Memory B cell (primary cell): ENCODE results near the gene IGSF23.
"Not testable (repeated sequence)": the region's sequence is repeated elsewhere in the genome, so short reads cannot be mapped to it uniquely, and the experiment has no call there.

Experiments
- ATAC-seq: fragments of 150-1000 bp; cut with Tn5 transposase; 2 replicates; pipeline ENCODE4 v1.10.0; 2021; ENCODE audit warnings: low read depth, mild to moderate bottlenecking, moderate library complexity
- DNase-seq, 2 donors: peaks; one replicate each; pipeline ENCODE4 v3.0.0; 2022; ENCODE audit warnings: low spot score in 2 of 2
- H3K27ac Mint-ChIP-seq: one replicate; pipeline ENCODE4 v1.8.0; 2022; ENCODE audit warnings: mild to moderate bottlenecking, moderate library complexity, mixed read lengths
- H3K27me3 Mint-ChIP-seq: one replicate; pipeline ENCODE4 v1.8.0; 2022; ENCODE audit warnings: mixed read lengths
- H3K36me3 Mint-ChIP-seq: one replicate; pipeline ENCODE4 v1.8.0; 2022; ENCODE audit warnings: mild to moderate bottlenecking, mixed read lengths
- H3K4me1 Mint-ChIP-seq: one replicate; pipeline ENCODE4 v1.8.0; 2022; ENCODE audit warnings: mixed read lengths
- H3K4me3 Mint-ChIP-seq: one replicate; pipeline ENCODE4 v1.8.0; 2022; ENCODE audit warnings: mild to moderate bottlenecking, moderate library complexity, mixed read lengths
- H3K9me3 Mint-ChIP-seq: one replicate; pipeline ENCODE4 v1.8.0; 2022; ENCODE audit warnings: mixed read lengths

The IGSF23 gene

DNA sequence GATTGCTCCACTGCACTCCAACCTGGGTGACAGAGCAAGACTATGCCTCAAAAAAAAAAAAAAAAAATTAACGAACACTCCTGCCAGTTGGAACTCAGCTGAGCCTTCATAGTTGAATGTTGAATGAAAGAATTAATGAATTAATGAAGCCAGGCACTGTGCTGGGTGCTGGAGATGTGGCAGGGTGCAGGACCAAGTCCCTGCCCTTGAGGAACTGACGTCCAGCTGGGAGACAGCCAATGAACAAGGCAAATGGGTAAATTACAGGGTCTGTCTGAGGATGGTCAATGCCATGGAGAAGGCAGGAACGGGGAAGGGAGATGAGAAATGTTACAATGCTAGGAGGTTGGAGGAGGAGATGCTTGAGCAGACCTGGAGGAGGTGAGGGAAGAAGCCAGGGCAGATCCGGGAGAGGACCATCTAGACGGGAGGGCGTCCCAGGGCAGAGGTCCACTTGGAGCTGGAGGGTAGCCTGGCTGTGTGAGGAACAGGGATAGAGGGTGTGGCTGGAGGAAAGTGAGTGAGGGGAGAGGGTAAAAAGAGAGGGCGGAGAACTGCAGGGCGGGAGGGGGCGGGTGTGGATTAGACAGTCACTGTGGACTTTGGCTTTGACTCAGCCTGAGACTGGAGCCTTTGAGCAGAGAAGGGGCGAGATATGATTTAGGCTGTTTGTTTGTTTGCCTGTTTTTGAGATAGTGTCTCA, 16.8 kb upstream of the IGSF23 start:
- H3K27me3 Mint-ChIP-seq, result peaks cover 14% of the 10 kb centered on the region
- no peak for DNase-seq
- H3K4me1 Mint-ChIP-seq, result no peaks in the 10 kb centered on the region
- H3K9me3 Mint-ChIP-seq, result peaks cover 15% of the 10 kb centered on the region
- no peak overlapping the region for H3K4me3 Mint-ChIP-seq
- peaks cover 3% of the 10 kb centered on the region for H3K36me3 Mint-ChIP-seq
- no peak for ATAC-seq
- H3K27ac Mint-ChIP-seq, result no peak overlapping the region

DNA sequence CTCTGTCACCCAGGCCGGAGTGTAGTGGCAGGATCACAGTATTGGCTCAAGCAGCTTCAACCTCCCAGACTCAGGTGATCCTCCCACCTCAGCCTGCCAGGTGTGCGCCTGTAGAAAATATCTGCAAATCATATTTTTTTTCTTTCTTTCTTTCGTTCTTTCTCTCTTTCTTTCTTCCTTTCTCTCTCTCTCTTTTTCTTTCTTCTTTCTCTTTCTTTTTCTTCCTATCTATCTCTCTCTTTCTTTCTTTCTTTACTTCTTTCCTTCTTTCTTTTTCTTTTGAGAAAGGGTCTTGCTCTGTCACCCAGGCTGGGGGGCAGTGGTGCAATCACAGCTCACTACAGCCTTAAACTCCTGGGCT, 16.3 kb upstream of the IGSF23 start:
- Mint-ChIP-seq H3K36me3 (peaks cover 3% of the 10 kb centered on the region), H3K4me3 (no peak overlapping the region), H3K27ac (no peak overlapping the region), H3K9me3 (peaks cover 14% of the 10 kb centered on the region), H3K27me3 (peaks cover 13% of the 10 kb centered on the region), H3K4me1 (no peaks in the 10 kb centered on the region)
- no peak for DNase-seq
- ATAC-seq, result no peak

DNA sequence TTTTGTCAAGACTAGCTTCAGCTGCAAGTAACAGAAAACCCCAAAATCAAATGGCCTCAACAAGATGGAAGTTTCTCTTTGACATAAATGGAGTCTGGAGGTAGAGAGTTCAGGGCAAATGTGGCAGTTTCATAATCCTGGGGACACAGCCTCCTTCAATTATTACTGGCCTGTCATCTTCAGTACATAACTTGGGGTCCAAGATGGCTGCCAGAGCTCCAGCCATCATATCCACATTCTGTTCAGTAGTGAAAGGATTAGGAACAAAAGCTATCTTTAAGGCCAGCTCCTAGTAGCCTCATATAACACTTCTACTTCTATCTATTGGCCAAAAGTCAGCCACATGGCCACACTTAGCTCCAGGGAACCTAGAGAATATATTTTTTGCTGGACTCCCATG, 15.0 kb upstream of the IGSF23 start:
- no peak overlapping the region for H3K27ac Mint-ChIP-seq
- peaks cover 12% of the 10 kb centered on the region for H3K9me3 Mint-ChIP-seq
- H3K27me3 Mint-ChIP-seq, result peaks cover 11% of the 10 kb centered on the region
- H3K4me1 Mint-ChIP-seq, result no peaks in the 10 kb centered on the region
- no peak overlapping the region for H3K4me3 Mint-ChIP-seq
- H3K36me3 Mint-ChIP-seq, result peaks cover 3% of the 10 kb centered on the region
- DNase-seq (no peak), ATAC-seq (no peak)

GRCh38 chr19:44598880-44599279, 14.5 kb upstream of the IGSF23 start:
- H3K4me3 Mint-ChIP-seq, result no peak overlapping the region
- H3K4me1 Mint-ChIP-seq, result no peaks in the 10 kb centered on the region

GRCh38 chr19:44600466-44600865, 12.9 kb upstream of the IGSF23 start:
- ATAC-seq (no peak), DNase-seq (no peak)
- peaks cover 8% of the 10 kb centered on the region for H3K27me3 Mint-ChIP-seq
- no peak overlapping the region for H3K4me3 Mint-ChIP-seq
- H3K9me3 Mint-ChIP-seq, result peaks cover 9% of the 10 kb centered on the region
- H3K36me3 Mint-ChIP-seq, result peaks cover 3% of the 10 kb centered on the region
- no peaks in the 10 kb centered on the region for H3K4me1 Mint-ChIP-seq
- H3K27ac Mint-ChIP-seq, result no peak overlapping the region

More at GRCh38 chr19:44598880-44599279, 14.5 kb upstream of the IGSF23 start:
- Mint-ChIP-seq H3K9me3 (peaks cover 12% of the 10 kb centered on the region), H3K27me3 (peaks cover 11% of the 10 kb centered on the region), H3K36me3 (peaks cover 3% of the 10 kb centered on the region), H3K27ac (no peak overlapping the region)
- ATAC-seq (no peak), DNase-seq (no peak)

- ATAC-seq, result no peak
- DNase-seq, result no peak
- peaks cover 3% of the 10 kb centered on the region for H3K4me1 Mint-ChIP-seq
- peaks cover 4% of the 10 kb centered on the region for H3K9me3 Mint-ChIP-seq
- no peaks in the 10 kb centered on the region for H3K36me3 Mint-ChIP-seq
- no peak overlapping the region for H3K4me3 Mint-ChIP-seq
- peaks cover 2% of the 10 kb centered on the region for H3K27me3 Mint-ChIP-seq
- H3K27ac Mint-ChIP-seq, result no peak overlapping the region
Measured at GRCh38 chr19:44602081-44602480, 11.3 kb upstream of the IGSF23 start.

GRCh38 chr19:44603201-44603945, 10.0 kb upstream of the IGSF23 start:
- no peak for DNase-seq
- H3K4me3 Mint-ChIP-seq, result no peak overlapping the region
- no peak overlapping the region for H3K27ac Mint-ChIP-seq
- no peak for ATAC-seq
- peaks cover 4% of the 10 kb centered on the region for H3K27me3 Mint-ChIP-seq
- H3K9me3 Mint-ChIP-seq, result peaks cover 6% of the 10 kb centered on the region
- no peaks in the 10 kb centered on the region for H3K36me3 Mint-ChIP-seq
- H3K4me1 Mint-ChIP-seq, result peaks cover 4% of the 10 kb centered on the region

DNA sequence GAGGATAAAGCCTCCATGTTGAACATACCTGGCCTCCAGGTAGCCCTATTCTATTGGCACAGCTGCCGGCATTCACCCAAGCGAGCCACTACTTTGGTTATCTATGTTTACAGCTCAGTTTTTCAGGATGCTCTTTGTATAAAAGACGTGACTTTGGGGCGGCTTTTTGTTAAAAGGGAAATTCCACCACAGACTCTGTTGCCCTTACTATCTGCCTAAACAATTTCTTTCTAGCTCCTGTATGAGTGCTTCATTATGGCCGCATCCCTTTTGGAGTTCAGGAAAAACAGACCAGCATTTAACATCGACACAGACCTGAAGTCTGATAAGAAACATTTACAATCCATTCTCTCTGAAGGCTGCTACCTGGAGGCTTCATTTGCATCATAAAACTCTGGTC, 9.1 kb upstream of the IGSF23 start:
- peaks cover 5% of the 10 kb centered on the region for H3K27me3 Mint-ChIP-seq
- H3K27ac Mint-ChIP-seq, result no peak overlapping the region
- H3K9me3 Mint-ChIP-seq, result peaks cover 6% of the 10 kb centered on the region
- no peaks in the 10 kb centered on the region for H3K36me3 Mint-ChIP-seq
- peaks cover 4% of the 10 kb centered on the region for H3K4me1 Mint-ChIP-seq
- ATAC-seq, result no peak
- no peak for DNase-seq
- H3K4me3 Mint-ChIP-seq, result no peak overlapping the region

DNA sequence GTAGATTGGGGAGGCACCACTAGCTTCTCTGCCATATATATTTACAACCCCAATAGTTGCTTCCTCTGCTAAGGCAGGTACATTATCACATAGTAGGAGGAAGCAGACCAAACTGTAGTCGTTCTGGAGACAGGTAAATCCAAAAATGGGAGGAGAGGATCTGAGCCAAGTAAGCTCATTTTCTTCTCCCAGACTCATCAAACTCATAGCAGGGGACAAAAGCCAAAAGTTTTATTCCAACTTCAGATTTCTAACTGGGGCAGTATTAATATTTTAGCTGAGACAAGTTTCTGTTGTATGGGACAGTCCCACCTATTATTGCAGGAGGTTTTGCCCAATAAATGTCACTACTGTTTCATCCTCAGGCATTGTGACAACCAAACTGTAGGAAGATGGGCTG, 7.8 kb upstream of the IGSF23 start:
- no peak overlapping the region for H3K4me3 Mint-ChIP-seq
- H3K4me1 Mint-ChIP-seq, result peaks cover 4% of the 10 kb centered on the region
- H3K36me3 Mint-ChIP-seq, result no peaks in the 10 kb centered on the region
- no peak overlapping the region for H3K27ac Mint-ChIP-seq
- H3K9me3 Mint-ChIP-seq, result peaks cover 2% of the 10 kb centered on the region
- peaks cover 4% of the 10 kb centered on the region for H3K27me3 Mint-ChIP-seq
- no peak for ATAC-seq
- no peak for DNase-seq

- Mint-ChIP-seq H3K4me1 (peaks cover 4% of the 10 kb centered on the region), H3K27me3 (peaks cover 4% of the 10 kb centered on the region), H3K36me3 (no peaks in the 10 kb centered on the region), H3K9me3 (peaks cover 2% of the 10 kb centered on the region), H3K4me3 (no peak overlapping the region), H3K27ac (no peak overlapping the region)
- ATAC-seq (no peak), DNase-seq (no peak)
Measured at GRCh38 chr19:44607049-44607448, 6.3 kb upstream of the IGSF23 start.

DNA sequence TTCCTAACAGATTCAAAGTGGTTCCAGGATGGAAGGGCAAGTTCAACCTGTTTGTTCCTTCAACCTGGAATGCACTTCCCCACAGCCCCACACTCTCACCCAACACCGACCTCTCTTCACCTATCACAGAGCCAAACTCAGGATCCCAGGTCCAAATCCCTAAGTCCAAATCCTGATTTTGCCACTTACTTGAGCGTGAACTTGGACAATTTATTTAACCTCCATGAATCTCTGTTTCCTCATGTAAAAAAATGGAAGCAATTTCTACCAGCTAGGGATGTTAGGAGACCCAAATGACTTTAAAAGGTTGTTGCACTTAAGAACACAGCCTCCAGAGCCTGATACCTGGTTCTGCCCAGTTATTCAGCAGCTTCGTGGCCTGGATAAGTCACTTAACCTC, 5.4 kb upstream of the IGSF23 start:
- no peak for ATAC-seq
- Mint-ChIP-seq H3K36me3 (no peaks in the 10 kb centered on the region), H3K4me1 (peaks cover 4% of the 10 kb centered on the region), H3K9me3 (peaks cover 5% of the 10 kb centered on the region), H3K4me3 (no peak overlapping the region), H3K27me3 (peaks cover 4% of the 10 kb centered on the region), H3K27ac (no peak overlapping the region)
- no peak for DNase-seq

GRCh38 chr19:44608391-44608821, 5.0 kb upstream of the IGSF23 start:
- no peak for DNase-seq
- no peak for ATAC-seq
- Mint-ChIP-seq H3K9me3 (peaks cover 5% of the 10 kb centered on the region), H3K4me3 (no peak overlapping the region), H3K27ac (no peak overlapping the region), H3K4me1 (peaks cover 4% of the 10 kb centered on the region), H3K36me3 (no peaks in the 10 kb centered on the region), H3K27me3 (peaks cover 4% of the 10 kb centered on the region)

GRCh38 chr19:44609219-44609618, 4.1 kb upstream of the IGSF23 start:
- no peak for DNase-seq
- H3K4me1 Mint-ChIP-seq, result peaks cover 4% of the 10 kb centered on the region
- H3K4me3 Mint-ChIP-seq, result no peak overlapping the region
- ATAC-seq, result no peak
- no peaks in the 10 kb centered on the region for H3K36me3 Mint-ChIP-seq
- H3K27me3 Mint-ChIP-seq, result peaks cover 4% of the 10 kb centered on the region
- no peak overlapping the region for H3K27ac Mint-ChIP-seq
- H3K9me3 Mint-ChIP-seq, result peaks cover 5% of the 10 kb centered on the region

DNA sequence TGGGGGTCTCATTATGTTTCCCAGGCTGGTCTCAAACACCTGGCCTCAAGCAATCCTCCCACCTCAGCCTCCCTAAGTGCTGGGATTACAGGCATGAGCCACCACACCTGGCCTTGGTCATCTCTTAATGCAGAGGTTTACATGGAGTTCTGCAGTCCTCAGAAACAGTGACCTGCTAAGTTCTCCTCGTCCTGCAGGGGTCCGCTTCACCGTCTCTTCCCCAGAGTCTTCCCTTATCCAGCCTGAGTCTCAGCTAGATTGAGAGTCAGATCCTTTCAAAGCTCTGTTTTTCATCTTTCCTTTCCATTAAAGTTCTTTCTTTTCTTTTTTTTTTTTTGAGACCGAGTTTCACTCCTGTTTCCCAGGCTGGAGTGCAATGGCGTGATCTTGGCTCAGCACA, 2.9 kb upstream of the IGSF23 start:
- H3K4me1 Mint-ChIP-seq, DNase-seq, H3K4me3 Mint-ChIP-seq, H3K36me3 Mint-ChIP-seq, H3K9me3 Mint-ChIP-seq, H3K27ac Mint-ChIP-seq, H3K27me3 Mint-ChIP-seq, ATAC-seq: not testable (repeated sequence)
